ENCODE data around the gene TMEM213. TPM values are rescaled to one million over a fixed set of nuclear protein-coding genes. Genes with fewer than 3 reads are reported as not detected.

The TMEM213 gene
- total RNA-seq, 1 donor from 2014 or later, result not detected

DNA sequence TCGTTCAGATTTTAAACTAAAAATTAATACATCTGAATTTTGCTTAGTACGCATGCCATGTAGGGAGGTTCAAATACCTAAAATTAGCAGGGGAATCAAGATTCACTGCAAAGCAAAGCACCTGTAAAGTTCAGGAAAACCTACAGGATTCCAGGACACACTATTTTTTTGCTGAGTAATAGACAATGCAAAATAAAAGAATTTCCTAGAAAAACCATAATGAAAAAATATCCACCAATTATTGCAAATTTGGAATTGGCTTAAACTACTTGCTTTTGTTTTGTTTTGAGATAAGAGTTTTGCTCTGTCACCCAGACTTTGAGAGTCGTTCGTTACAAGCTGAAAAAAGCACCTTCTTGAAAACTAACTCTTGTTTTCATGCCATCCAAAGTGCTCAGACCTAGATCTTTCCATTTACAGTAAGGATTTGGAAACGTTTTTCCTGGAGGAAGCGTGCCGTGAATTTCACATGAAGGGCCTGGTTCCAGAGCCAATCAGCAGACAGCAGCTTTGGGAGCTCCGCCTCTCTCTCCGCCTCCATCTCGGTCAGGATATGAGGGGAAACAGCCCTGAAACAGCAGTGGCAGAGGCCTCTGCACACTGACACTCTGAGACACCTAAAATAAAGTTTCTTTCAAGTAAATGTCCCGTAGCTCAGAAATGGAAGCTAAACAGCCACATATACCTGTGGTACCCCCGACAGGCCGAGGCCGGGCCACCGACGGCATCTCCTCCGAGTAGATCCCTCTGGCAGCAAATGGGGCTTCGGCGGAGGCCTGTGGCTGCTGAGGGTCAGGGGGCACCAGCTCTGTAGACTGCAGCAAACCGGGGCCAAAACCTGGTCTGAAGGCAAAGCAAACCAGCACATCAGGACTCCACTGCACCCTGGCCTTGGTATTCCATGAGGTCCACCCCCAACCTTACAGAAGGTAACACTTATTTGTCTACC, 46.1 kb downstream of the TMEM213 start:
- DNase-seq, result no peak

DNA sequence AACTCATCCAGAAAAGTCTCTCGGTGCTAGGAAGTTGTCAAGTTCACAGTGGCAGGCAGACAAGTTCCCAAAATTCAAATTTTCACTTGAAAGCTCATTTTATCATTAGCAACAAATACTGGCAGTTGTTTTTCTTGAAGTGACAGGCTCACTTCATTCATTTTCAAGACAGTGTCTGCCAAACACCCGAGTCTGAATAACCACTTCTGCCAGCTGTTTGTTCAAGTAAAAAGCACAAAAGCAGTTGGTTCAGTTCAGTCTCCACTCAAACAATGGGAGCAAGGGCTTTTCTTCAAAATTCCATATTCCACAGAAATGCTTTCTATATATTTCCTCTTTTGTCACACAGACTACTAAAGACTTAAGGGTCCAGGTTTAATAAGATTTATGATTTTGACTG, 47.9 kb downstream of the TMEM213 start:
- no peak for DNase-seq

GRCh38 chr7:138848056-138848980, 50.5 kb downstream of the TMEM213 start:
- no peak for DNase-seq

DNA sequence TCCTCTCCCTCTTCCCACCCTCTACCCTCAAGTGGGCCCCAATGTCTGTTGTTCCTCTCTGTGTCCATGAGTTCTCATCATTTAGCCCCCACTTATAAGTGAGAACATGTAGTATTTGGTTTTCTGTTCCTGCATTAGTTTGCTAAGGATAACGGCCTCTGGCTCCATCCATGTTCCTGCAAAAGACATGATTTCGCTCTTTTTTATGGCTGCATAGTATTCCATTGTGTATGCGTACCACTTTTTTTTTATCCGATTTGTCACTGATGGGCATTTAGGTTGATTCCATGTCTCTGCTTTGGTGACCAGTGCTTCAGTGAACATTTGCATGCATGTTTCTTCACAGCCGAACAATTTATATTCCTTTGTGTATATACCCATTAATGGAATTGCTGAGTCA, 51.9 kb downstream of the TMEM213 start:
- no peak for DNase-seq

DNA sequence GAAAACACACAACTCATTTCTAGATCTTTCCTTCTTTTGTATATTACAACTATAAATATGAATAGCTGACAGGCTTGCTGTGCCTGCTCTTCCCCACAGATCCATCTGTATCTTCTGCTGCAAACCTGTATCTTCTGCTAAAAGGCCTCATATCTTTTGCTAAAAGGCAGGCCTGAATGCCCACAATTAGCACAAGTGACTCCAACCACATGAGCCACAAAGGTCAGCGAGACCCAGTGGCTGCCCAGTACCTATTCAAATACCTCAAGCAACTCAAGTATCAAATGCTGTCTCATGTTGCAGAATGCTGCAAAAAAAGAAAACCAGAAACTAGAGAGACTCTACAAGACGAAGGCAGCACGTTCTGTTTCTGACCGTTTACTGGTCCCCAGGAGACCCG, 54.7 kb downstream of the TMEM213 start:
- DNase-seq, result no peak

DNA sequence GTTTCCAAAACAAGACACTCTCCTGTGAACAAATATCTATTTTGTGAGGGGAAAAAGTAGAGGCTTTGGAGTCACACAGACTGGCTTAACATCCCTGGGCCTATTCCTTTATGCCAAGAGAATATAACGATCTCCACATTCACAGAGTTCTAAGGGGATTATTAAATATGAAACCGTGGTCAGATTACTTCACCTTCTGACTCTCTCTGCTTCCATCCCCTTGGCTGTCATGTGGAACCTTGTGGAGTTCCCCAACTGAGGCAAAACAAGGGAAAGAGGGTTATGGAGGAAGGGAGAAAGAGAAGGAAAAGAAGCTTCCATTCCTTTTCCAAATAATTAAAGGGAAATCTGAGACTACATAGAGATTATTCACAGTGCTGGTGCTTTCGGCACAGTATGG, 55.7 kb downstream of the TMEM213 start:
- no peak for DNase-seq

DNA sequence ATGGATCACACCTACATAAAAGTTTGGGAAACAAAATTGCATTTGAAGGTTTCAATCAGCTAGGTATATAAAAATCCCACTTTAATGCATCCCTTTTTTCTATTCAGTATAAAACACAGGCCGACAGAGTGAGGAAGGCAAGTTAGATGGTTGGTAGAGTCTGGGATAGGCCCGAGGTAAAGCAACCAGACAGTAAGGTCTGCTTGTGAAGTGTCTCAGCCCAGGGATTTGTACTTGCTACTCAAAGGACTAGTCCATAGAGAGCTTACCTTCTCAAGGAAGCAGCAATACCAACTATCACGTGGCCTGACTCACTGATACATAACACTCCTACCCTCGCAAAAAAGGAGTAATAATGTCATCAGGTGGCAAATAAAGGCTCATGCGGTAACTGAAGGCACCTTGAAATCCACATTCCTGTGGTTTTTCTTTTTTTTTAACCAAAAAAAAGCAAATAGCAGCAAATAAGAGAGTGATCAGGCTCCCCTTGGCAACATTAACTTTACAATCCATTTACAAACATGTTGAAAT, 56.4 kb downstream of the TMEM213 start:
- DNase-seq, result no peak

- no peak for DNase-seq
These were observed 59.9 kb downstream of the TMEM213 start for GRCh38 chr7:138857728-138858127.

- no peak for DNase-seq
These were observed 63.3 kb downstream of the TMEM213 start for GRCh38 chr7:138861051-138861450.

DNA sequence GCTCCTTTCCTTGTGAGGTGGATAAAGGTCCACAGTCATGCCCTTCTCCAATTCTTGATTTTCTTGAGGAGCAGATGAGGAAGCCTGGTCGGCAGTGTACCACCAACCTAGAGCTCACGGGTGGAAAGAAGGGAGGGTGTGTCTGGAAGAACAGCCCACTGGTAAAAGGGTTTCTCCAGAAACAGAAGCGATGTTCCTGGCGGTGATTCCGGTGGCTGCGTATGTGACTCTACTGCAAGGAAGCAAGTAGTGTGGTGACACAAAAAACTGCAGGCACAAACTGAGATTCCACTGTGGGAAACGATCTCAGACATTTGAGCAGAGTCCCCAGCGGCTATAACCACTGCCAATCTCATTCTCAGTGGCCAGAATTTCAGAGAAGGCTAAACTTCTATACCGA, 66.1 kb downstream of the TMEM213 start:
- DNase-seq, result no peak

DNA sequence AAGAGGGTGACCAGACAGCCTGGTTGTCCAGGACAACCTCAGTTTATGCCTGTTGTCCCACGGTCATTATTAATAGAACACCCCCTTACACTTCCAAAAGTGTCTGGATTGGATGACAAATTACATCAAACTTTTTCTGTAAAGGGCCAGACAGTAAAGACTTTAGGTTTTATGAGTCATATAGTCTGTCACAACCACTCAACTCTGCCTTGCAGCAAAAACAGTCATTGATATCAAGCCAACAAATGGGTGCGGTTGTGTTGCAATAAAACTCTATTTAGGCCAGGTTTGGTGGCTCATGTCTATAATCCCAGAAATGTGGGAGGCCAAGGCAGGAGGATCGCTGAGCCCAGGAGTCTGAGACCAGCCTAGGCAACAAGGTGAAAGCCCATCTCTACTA, 66.9 kb downstream of the TMEM213 start:
- no peak for DNase-seq

- no peak for DNase-seq
These were observed 68.0 kb downstream of the TMEM213 start for GRCh38 chr7:138865843-138866242.

DNA sequence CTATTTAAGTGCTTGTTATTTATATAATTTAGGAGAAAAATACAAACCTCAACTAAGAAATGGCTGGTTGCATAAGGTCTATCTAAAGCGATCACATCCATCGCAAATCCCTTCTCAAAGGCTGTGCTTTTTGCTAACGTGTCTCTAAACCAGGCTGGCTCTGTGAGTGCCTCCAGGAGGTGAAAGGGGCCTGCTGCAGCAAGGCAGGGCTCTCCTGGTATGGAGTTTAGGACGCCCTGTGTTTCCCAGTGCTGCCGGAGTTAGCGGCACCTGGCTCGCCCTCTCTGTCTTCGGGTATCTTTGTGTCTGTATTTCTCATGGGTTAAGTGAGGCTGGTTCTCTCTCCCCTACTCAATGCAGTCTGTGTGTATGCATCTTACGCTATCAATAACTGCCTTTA, 68.6 kb downstream of the TMEM213 start:
- no peak for DNase-seq

- DNase-seq, result no peak
These were observed 70.0 kb downstream of the TMEM213 start for GRCh38 chr7:138867744-138868143.

GRCh38 chr7:138868711-138869110, 70.9 kb downstream of the TMEM213 start:
- DNase-seq, result no peak

DNA sequence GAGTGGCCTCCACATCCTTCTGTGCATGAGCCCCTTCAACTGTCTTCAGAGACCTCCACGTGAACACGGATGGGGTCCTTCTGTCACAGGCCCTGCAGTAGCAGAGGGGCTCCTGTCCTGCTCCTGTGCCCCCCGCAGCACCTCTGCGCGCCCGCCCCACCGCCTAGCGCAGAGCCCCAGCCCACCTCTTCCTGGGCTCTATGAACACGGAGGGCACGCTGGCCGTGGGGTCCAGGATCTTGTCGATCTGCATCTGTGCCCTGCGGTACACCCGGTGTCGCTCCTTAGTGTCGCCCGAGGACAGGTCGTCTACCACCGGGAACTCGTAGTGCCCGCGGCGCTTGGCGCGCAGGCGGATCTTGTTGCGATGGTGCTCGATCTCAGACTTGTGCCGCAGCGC, 71.6 kb downstream of the TMEM213 start:
- no peak for DNase-seq

GRCh38 chr7:138871065-138871813, 73.4 kb downstream of the TMEM213 start:
- DNase-seq, result no peak

- no peak for DNase-seq
These were observed 74.0 kb downstream of the TMEM213 start for GRCh38 chr7:138871814-138872090.

- DNase-seq, result no peak
These were observed 74.8 kb downstream of the TMEM213 start for GRCh38 chr7:138872576-138872975.

DNA sequence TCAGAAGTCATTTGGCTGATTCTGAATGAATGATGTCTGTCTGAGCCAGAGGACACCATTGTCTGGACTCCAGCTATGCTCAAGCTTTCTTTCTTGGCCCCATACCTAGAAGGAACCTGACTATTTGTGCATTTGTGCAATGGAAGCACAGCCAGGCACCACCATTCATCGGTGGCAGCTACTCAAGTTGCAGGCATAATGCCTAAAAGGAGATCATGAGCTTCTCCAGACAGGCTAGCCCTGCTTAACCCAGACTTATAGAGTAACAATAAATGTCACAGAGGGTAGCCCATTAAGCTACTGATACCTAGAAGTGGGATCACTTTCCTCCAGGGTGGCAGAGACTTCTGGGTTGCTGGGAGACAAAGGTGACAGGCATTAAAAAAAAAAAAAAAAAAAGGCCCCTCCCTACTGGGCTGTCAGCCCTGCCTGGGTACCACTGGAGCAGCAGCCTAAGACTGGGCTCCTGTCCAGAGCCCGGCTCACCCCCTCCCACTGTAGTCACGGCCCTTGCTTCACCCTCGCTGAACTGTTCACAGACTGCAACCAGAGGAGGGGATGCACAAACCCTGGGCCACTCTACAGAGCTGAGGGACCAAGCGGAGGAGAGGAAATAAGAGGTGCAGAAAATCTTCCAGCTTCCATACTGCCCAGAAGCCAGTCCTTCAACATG, 75.6 kb downstream of the TMEM213 start:
- DNase-seq, result no peak

DNA sequence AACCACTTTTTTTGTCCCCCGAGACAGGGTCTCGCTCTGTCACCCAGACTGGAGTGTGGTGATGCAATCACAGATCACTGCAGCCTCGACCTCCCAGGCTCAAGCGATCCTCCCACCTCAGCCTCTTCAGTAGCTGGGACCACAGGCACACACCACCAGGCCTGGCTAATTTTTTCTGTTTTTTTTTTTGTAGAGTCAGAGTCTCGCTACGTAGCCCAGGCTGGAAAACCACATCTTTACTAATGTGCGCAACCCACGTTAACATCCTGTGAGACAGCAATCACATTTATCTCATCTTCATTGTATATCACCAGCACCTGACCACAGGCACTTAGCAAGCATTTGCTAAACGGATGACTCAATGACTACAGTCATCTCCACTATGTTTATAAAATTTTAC, 78.0 kb downstream of the TMEM213 start:
- DNase-seq, result no peak

GRCh38 chr7:138876326-138876725, 78.5 kb downstream of the TMEM213 start:
- no peak for DNase-seq
